Neuron (in vitro differentiated cells): ENCODE measurements around the gene MYO5C.

Source experiments
- H2AFZ ChIP-seq: one replicate; pipeline ENCODE4 v1.6.1; 2013; ENCODE audit warnings: low read depth, mild to moderate bottlenecking, inconsistent platforms, low read length, moderate library complexity
- H3K27me3 ChIP-seq: one replicate; pipeline ENCODE4 v1.6.1; 2013; ENCODE audit warnings: low read length; ENCODE audit not compliant: insufficient read depth
- H3K36me3 ChIP-seq: one replicate; pipeline ENCODE4 v1.6.1; 2013; ENCODE audit warnings: low read length; ENCODE audit not compliant: insufficient read depth
- H3K4me1 ChIP-seq: one replicate; pipeline ENCODE4 v1.6.1; 2013; ENCODE audit warnings: low read length; ENCODE audit not compliant: insufficient read depth
- H3K4me3 ChIP-seq: 2 replicates; pipeline ENCODE4 v1.5.1; 2013; ENCODE audit warnings: mild to moderate bottlenecking, low read length, moderate library complexity
- H3K9me3 ChIP-seq: one replicate; pipeline ENCODE4 v1.6.1; 2013; ENCODE audit warnings: low read length

Gene MYO5C

DNA sequence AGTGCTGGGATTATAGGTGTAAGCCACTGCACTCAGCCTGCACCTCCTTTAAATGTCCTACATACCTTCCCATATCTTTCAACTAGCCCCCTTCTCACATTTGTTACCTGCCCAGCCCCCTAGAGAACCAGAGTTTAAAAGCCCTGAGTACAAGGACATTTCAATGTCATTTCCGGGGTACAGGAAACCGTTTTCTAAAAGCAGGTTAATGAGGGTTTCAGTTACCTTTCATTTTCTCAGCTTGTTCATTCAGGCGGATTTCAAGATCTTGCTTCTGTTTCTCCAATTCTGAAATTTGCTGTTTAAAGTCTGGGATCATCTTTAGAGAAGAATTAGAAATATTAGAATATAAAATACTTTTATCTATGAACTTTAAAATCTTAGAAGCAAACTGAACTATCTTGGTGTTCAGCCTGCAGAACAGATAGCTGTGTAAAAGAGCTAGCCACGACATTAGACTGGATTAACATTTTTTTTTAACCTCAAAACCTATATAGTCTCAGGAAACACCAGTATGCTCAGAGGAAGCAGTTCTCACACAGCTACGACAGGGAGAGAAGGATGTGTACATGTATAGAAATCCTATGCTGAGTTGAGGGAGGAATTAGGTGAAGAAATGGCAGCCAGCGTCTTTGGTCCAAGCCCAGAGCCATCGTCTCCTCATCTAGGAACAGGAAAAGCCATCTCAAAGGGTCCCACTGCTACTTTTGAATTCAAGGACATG is 74.5 kb downstream of the MYO5C start:
- Histone ChIP-seq H3K9me3 (no peaks in the 10 kb centered on the region), H2AFZ (no peak overlapping the region), H3K27me3 (no peaks in the 10 kb centered on the region), H3K36me3 (peaks cover 5% of the 10 kb centered on the region), H3K4me1 (no peaks in the 10 kb centered on the region), H3K4me3 (no peak overlapping the region)

GRCh38 chr15:52220251-52220650 is 75.4 kb downstream of the MYO5C start:
- Histone ChIP-seq H3K36me3 (peaks cover 5% of the 10 kb centered on the region), H3K4me3 (no peak overlapping the region)

DNA sequence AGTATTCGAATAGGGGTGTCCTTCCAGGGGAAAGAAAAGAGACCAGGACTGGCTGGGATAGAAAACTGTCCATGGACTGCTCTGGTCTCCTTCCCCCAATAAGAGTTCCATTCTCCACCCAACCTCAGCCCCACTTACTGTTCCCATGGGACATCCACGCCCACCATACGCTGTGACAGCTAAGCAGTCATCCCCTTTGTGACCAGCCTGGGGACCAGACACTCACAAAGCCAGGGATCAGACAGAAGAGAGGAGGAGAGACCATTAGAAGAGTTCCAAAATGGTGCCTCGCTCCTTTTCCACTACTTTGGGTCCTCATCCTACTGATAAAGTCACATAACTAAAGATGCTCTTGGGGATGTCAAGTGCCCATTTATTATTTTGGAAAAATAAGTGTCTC is 76.8 kb downstream of the MYO5C start:
- Histone ChIP-seq H3K4me3 (no peak overlapping the region), H3K36me3 (peaks cover 2% of the 10 kb centered on the region), H3K9me3 (no peaks in the 10 kb centered on the region), H3K4me1 (peaks cover 3% of the 10 kb centered on the region), H2AFZ (no peak overlapping the region), H3K27me3 (no peaks in the 10 kb centered on the region)

More at GRCh38 chr15:52220251-52220650, 75.4 kb downstream of the MYO5C start:
- Histone ChIP-seq H2AFZ (no peak overlapping the region), H3K4me1 (no peaks in the 10 kb centered on the region), H3K27me3 (no peaks in the 10 kb centered on the region), H3K9me3 (no peaks in the 10 kb centered on the region)

GRCh38 chr15:52218371-52218770 is 77.2 kb downstream of the MYO5C start:
- H3K36me3 ChIP-seq = peaks cover 2% of the 10 kb centered on the region
- no peaks in the 10 kb centered on the region for H3K27me3 ChIP-seq
- peaks cover 3% of the 10 kb centered on the region for H3K4me1 ChIP-seq
- no peaks in the 10 kb centered on the region for H3K9me3 ChIP-seq
- H3K4me3 ChIP-seq = no peak overlapping the region
- no peak overlapping the region for H2AFZ ChIP-seq

DNA sequence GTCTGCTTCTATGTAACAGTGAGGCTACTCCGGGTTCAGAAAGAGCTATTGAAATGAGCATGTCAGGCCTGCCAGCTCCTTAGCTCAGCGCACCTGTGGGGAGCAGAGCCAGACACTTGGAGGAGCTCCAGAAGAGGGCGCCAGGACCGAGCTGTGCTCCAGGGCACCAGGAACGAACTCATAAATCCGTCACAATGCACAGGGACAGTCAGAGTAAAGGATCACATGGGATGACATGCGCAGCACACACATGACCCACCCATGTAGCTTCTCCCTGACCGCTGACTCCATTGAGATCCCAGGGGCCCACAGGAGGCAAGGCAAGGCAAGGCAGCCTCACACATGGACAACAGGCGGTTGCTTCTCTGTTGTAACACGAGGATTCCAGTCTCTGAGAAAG is 78.4 kb downstream of the MYO5C start:
- H2AFZ ChIP-seq = no peak overlapping the region
- H3K9me3 ChIP-seq = no peaks in the 10 kb centered on the region
- no peaks in the 10 kb centered on the region for H3K36me3 ChIP-seq
- H3K27me3 ChIP-seq = no peaks in the 10 kb centered on the region
- H3K4me3 ChIP-seq = no peak overlapping the region
- peaks cover 3% of the 10 kb centered on the region for H3K4me1 ChIP-seq

GRCh38 chr15:52214553-52214952 is 81.1 kb downstream of the MYO5C start:
- no peak overlapping the region for H2AFZ ChIP-seq
- peaks cover 3% of the 10 kb centered on the region for H3K4me1 ChIP-seq
- H3K27me3 ChIP-seq = no peaks in the 10 kb centered on the region
- no peaks in the 10 kb centered on the region for H3K9me3 ChIP-seq
- H3K36me3 ChIP-seq = no peaks in the 10 kb centered on the region
- H3K4me3 ChIP-seq = no peak overlapping the region

DNA sequence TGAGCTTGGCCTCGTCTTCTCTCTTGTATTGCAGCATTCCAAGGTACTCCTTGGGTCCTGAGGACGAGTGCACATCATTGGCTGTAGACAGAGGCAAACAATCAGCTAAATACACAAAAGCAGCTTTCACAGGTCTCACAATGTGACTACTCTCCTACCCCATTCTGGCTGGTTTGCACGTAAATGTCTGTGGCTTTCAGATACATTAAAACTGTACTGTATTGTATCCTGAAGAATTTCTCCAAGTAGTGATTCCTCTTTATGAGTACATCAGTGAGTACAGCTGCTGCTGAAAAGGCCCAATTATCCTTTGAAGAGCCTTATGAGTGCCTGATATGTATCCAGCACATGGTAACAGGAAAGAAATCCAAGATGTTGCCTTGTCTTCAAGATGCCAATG is 82.4 kb downstream of the MYO5C start:
- H3K27me3 ChIP-seq = no peaks in the 10 kb centered on the region
- no peaks in the 10 kb centered on the region for H3K9me3 ChIP-seq
- H3K36me3 ChIP-seq = no peaks in the 10 kb centered on the region
- H3K4me3 ChIP-seq = no peak overlapping the region
- peaks cover 3% of the 10 kb centered on the region for H3K4me1 ChIP-seq
- H2AFZ ChIP-seq = no peak overlapping the region

- H3K36me3 ChIP-seq = no peaks in the 10 kb centered on the region
- no peaks in the 10 kb centered on the region for H3K27me3 ChIP-seq
- H3K4me3 ChIP-seq = no peak overlapping the region
- no peaks in the 10 kb centered on the region for H3K4me1 ChIP-seq
- H3K9me3 ChIP-seq = no peaks in the 10 kb centered on the region
- no peak overlapping the region for H2AFZ ChIP-seq
These were observed 87.2 kb downstream of the MYO5C start for GRCh38 chr15:52208306-52208946.

- H2AFZ ChIP-seq = no peak overlapping the region
- no peak overlapping the region for H3K4me3 ChIP-seq
- H3K36me3 ChIP-seq = no peaks in the 10 kb centered on the region
- no peaks in the 10 kb centered on the region for H3K4me1 ChIP-seq
- no peaks in the 10 kb centered on the region for H3K27me3 ChIP-seq
- H3K9me3 ChIP-seq = no peaks in the 10 kb centered on the region
These were observed 88.4 kb downstream of the MYO5C start for GRCh38 chr15:52207191-52207590.

- H3K4me1 ChIP-seq = no peaks in the 10 kb centered on the region
- H2AFZ ChIP-seq = no peak overlapping the region
- no peaks in the 10 kb centered on the region for H3K36me3 ChIP-seq
- H3K27me3 ChIP-seq = no peaks in the 10 kb centered on the region
- H3K9me3 ChIP-seq = no peaks in the 10 kb centered on the region
- H3K4me3 ChIP-seq = no peak overlapping the region
These were observed 89.2 kb downstream of the MYO5C start for GRCh38 chr15:52206446-52206845.

- no peaks in the 10 kb centered on the region for H3K36me3 ChIP-seq
- no peak overlapping the region for H3K4me3 ChIP-seq
- H3K4me1 ChIP-seq = no peaks in the 10 kb centered on the region
- no peaks in the 10 kb centered on the region for H3K9me3 ChIP-seq
- no peaks in the 10 kb centered on the region for H3K27me3 ChIP-seq
- H2AFZ ChIP-seq = no peak overlapping the region
These were observed 90.9 kb downstream of the MYO5C start for GRCh38 chr15:52204657-52205056.

DNA sequence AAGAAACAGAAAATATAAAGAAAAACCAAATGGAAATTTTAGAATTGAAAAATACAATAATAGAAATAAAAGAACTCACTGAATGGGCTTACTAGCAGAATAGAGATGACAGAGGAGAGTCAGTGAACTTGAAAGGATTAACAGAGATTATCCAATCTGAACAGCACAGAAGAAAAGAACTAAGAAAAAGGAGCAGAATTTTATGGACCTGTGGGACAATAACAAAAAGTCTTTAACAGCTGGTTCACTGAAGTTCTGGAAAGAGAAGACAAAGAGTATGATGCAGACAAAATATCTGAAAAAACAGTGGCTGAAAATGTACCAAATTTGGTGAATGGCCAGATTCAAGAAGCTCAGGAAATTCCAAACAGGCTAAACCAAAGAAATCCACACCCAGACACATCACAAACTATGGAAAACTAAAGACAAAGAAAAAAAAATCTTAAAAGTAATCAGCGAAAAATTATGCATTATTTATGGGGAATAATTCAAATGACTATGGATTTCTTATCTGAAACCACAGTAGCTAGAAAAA is 94.7 kb downstream of the MYO5C start:
- no peaks in the 10 kb centered on the region for H3K9me3 ChIP-seq
- H3K4me1 ChIP-seq = no peaks in the 10 kb centered on the region
- no peaks in the 10 kb centered on the region for H3K36me3 ChIP-seq
- no peaks in the 10 kb centered on the region for H3K27me3 ChIP-seq
- no peak overlapping the region for H2AFZ ChIP-seq
- no peak overlapping the region for H3K4me3 ChIP-seq

DNA sequence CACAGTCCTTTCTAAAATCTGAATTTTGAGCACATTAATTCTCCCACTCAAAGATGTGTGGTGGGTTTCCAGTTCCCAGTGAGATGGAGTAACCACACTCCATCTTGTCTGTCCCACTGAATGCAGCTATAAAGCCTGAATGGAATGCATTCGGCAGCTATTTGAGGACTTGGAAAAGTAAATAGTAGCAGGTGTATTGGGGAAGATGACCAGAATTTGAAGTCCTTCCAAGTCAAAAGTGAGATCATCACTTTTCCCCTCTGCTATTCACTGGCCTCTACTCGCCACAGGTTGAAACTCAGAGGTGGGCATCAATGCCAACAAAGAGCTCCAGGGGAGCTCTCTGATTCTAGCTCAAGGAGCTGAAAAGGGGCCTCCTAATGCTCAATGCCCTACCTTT is 96.3 kb downstream of the MYO5C start:
- H3K4me1 ChIP-seq = no peaks in the 10 kb centered on the region
- no peak overlapping the region for H3K4me3 ChIP-seq
- no peak overlapping the region for H2AFZ ChIP-seq
- no peaks in the 10 kb centered on the region for H3K27me3 ChIP-seq
- H3K9me3 ChIP-seq = no peaks in the 10 kb centered on the region
- H3K36me3 ChIP-seq = no peaks in the 10 kb centered on the region
